G401 (cell line): ENCODE data around the gene SLC35B1. TPM values are rescaled to one million over a fixed set of nuclear protein-coding genes. Genes with fewer than 3 reads are reported as not detected.

Experiments
- DNase-seq: peaks from one replicate; pipeline ENCODE4 v3.0.0-alpha.2; 2015; ENCODE audit warnings: low spot score
- in situ Hi-C: cut with HindIII; loops from 2 replicates; pipeline ENCODE4 v1.10.0; 2016; ENCODE audit warnings: low sequenced_read_pairs, mixed read lengths
- total RNA-seq: library from RNA; depleted of rRNA; stranded (reverse); fragments of >200 nt; shearing (Covaris generic); gene quantifications from 2 replicates; pipeline ENCODE4 v1.2.3, GENCODE V29; 2014; rRNA removed

The SLC35B1 gene, protein sequence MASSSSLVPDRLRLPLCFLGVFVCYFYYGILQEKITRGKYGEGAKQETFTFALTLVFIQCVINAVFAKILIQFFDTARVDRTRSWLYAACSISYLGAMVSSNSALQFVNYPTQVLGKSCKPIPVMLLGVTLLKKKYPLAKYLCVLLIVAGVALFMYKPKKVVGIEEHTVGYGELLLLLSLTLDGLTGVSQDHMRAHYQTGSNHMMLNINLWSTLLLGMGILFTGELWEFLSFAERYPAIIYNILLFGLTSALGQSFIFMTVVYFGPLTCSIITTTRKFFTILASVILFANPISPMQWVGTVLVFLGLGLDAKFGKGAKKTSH
- total RNA-seq = 65.5 and 66.2 TPM in 2 replicates

- DNase-seq = peak; percentile 99
- in situ Hi-C loops = loop anchor here (10.0 kb wide), 1 partner anchor 273 kb away; no protein-coding TSS in a partner anchor
Observed at GRCh38 chr17:49707608-49708514, at the start of gene SLC35B1. Gene SLC35B1, minus strand, starts transcription at chr17:49707964. Its CDS starts 131 bp downstream, at chr17:49707833.

GRCh38 chr17:49757151-49757777 lies 49.5 kb upstream of the SLC35B1 start:
- in situ Hi-C loops = no loop called here
- DNase-seq = no peak

DNA sequence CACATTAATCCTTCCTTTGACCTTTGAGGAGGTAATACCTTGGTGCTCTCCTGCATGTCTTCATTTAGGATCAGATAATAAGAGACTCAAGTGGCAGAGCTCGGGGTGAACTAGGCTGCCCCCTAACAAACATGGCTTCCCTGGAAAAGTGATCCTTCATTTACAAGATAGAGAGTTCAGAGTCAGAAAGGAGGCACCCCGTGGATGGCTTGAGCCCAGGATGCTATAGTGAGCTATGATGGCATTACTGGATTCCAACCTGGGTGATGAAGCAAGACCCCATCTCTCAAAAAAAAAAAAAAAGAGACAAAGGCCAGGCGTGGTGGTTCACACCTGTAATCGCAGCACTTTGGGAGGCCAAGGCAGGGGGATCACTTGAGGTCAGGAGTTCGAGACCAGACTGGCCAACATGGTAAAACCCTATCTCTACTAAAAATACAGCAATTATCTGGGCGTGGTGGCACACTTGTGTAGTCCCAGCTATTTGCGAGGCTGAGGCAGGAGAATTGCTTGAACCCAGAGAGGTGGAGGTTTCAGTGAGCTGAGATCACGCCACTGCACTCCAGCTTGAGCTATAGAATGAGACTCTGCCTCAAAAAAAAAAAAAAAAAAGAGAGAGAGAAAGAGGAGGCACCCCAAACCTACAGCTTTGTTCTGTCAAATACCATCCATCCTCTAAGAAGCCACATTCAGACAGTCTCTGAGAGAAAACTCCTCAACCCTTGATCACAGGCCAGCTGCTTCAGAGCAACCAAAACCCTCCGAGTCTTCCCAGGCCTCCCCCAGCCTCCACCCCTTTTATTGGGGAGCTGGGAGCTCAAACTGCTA lies 48.8 kb upstream of the SLC35B1 start:
- DNase-seq = no peak
- in situ Hi-C loops = no loop called here

- in situ Hi-C loops = no loop called here
- peak; percentile 72 for DNase-seq
Observed at GRCh38 chr17:49755663-49756283, 48.0 kb upstream of the SLC35B1 start.

GRCh38 chr17:49753959-49754391 lies 46.2 kb upstream of the SLC35B1 start:
- in situ Hi-C loops = no loop called here
- DNase-seq = no peak

- DNase-seq = no peak
- in situ Hi-C loops = no loop called here
Observed at GRCh38 chr17:49752508-49752907, 44.7 kb upstream of the SLC35B1 start.

GRCh38 chr17:49749730-49750129 lies 42.0 kb upstream of the SLC35B1 start:
- in situ Hi-C loops = no loop called here
- no peak for DNase-seq

DNA sequence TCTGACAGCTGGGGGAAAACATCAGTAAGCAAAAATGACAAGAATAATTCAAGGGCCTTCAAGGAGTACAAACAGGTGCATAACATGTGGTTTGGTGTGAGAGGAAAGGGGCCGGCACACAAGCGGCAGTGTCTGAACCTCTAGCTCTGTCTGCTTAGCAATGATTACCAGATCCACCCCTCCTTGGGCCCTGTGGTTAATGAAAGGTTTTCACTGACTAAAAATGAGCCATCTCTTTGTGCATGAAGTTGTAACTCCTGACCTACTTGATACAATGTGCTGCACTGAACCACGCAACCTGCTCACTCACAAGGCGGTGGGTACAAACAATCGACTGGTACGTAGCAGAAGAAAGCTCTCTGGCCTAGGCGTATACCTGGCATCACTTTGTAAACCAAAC lies 41.0 kb upstream of the SLC35B1 start:
- in situ Hi-C loops = no loop called here
- DNase-seq = no peak

DNA sequence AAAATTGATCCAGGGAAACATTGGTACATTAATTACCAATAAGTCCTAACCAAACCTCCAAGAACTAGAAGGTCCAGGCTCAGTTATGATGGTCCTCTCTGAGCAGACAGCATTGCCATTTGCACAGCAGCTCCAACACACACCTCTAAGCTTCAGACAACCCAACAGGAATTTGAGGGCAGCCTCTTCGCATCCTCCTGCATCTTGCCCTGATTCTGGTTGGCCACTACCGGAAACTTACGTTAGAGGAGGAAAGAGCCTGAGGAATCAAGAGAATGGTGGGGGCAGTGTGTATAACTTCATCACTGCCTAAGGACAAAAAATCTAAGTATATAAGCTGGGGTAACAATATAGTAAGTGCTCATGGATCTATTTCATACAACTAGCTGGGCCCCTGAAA lies 40.5 kb upstream of the SLC35B1 start:
- no peak for DNase-seq
- in situ Hi-C loops = no loop called here

GRCh38 chr17:49747632-49748031 lies 39.9 kb upstream of the SLC35B1 start:
- DNase-seq = no peak
- in situ Hi-C loops = no loop called here

- in situ Hi-C loops = no loop called here
Observed at GRCh38 chr17:49746791-49747490, 39.2 kb upstream of the SLC35B1 start.

DNA sequence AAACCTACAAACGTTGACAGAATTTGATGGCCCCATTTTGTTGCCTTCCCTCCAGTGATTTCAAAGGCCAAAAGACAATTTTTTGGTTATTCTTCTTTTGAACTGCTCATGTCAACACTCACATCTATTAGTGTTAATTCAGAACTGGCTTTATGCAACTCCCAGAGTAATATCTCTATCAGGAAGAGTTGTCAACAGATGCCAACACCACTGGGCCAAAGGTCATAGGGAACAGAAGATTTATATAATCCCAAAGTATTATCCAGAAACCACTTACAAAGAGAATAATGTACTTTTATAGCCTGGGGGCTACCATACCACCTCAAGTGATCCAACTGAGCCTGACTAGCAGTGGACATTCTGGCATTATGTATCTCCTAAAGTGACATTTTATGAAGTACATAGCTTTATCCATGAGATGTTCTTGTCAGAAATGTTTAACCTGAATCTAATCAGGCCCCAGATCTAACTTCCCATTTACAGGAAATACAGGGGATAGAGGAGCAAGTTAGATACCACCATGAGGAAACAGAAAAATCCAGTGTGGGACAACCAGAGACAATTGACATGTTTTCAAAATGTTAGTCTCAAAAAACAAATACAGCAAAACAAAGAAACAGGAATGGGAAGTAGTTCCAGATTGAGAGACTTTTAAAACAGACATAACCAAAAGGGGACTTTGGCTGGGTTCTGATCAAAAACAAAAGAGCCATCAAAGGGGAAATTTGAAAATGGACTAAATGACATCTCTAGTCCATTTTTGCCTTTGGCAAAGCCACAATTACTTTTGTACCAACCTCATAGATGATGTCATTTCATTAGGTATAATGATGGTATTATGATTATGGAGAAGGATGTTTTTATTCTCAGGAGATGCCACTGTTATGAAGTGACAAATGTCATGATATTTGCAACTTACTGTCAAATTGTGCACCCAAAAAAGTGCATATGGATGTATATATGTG lies 37.7 kb upstream of the SLC35B1 start:
- DNase-seq = no peak
- in situ Hi-C loops = no loop called here

More at GRCh38 chr17:49746791-49747490, 39.2 kb upstream of the SLC35B1 start:
- DNase-seq = no peak

DNA sequence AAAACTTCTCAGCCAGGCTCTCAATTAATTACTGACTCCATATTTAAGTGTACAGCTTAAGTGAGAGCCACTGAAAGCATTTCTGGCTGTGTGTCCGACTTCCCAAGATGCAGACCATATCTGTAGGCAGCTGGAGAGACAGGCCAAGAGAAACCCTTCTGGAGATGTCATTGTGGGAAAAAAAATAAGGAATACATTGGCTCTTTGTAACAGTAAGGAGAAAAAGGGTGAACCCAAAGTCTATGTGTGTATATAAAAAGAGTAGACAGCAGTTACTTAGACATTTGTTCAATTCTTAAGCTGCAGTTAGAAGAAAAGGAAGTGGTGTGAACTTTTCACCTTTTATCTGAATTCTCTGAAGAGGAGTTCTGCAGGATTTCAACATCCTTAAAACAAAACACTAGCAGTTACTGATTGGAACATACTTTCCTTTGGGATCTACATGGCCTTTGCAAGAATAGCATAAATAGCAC lies 34.4 kb upstream of the SLC35B1 start:
- in situ Hi-C loops = no loop called here
- no peak for DNase-seq

DNA sequence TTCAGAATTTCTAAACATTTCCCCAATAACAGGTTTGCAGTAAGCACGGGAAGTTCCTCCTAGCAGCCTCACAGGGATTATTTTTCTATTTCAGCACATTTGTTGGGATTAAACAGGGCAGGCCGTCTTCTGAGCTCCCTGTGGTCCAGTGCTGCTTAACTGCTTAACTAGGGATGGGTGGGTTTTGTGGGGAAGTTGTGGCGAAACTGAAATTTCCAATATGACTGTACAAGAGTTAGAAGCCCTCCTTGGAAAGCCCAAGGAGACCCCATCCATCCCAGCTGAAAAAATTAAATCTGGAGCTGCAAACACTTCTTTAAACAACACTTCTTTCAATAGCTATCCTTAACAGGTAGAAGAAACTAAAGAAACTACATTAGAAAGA lies 33.9 kb upstream of the SLC35B1 start:
- in situ Hi-C loops = no loop called here
- DNase-seq = no peak

- DNase-seq = peak; percentile 67
- in situ Hi-C loops = no loop called here
Observed at GRCh38 chr17:49741009-49741691, 33.4 kb upstream of the SLC35B1 start.

DNA sequence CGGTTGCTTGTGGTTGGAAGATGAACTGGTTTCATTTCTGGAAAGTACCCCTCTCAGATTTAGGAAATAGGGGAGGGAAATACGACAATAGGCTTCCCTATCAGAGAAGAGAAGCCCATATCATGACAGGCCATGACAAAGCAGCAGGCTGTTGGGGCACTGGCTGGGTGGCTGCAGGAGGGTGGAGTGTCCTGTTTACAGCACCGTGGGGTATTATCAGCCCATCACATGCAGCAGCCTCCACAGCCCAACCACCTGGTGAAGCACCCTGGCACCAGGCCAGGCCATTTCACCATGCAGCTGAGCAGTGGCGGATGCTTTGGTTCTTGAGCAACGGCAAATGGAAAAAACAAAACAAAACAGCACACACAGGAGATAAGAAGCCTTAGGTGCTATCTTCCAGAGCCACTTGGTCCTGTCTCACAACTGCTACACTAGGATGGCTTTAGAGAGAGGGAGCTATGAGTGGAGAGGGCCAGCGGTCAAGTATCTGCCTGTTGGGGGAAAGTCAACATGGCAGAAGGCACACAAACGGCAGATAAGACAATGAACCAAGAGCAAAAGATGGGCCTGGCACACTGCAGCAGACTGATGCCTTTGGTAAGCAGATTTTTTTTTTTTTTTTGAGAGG lies 32.0 kb upstream of the SLC35B1 start:
- in situ Hi-C loops = no loop called here
- DNase-seq = peak; percentile 63
